Endothelial cell (in vitro differentiated cells): ENCODE measurements around the gene CREB3L1. TPM values are rescaled to one million over a fixed set of nuclear protein-coding genes. Genes with fewer than 3 reads are reported as not detected.

ENCODE experiments used
- DNase-seq: peaks from one replicate; pipeline ENCODE4 v3.0.0; 2021; ENCODE audit warnings: low spot score
- H3K27ac Mint-ChIP-seq: one replicate; pipeline ENCODE4 v1.8.0; 2021; ENCODE audit warnings: mixed read lengths, inconsistent platforms; ENCODE audit not compliant: unreplicated experiment
- H3K27me3 Mint-ChIP-seq: one replicate; pipeline ENCODE4 v1.8.0; 2021; ENCODE audit warnings: mild to moderate bottlenecking, moderate library complexity, mixed read lengths, inconsistent platforms; ENCODE audit not compliant: unreplicated experiment
- H3K36me3 Mint-ChIP-seq: one replicate; pipeline ENCODE4 v1.8.0; 2021; ENCODE audit warnings: mild to moderate bottlenecking, low read depth, mixed read lengths, inconsistent platforms; ENCODE audit not compliant: unreplicated experiment
- H3K4me1 Mint-ChIP-seq: one replicate; pipeline ENCODE4 v1.8.0; 2021; ENCODE audit warnings: mild to moderate bottlenecking, mixed read lengths, inconsistent platforms; ENCODE audit not compliant: unreplicated experiment
- H3K4me3 Mint-ChIP-seq: one replicate; pipeline ENCODE4 v1.8.0; 2021; ENCODE audit warnings: mild to moderate bottlenecking, mixed read lengths, inconsistent platforms; ENCODE audit not compliant: unreplicated experiment
- H3K9me3 Mint-ChIP-seq: one replicate; pipeline ENCODE4 v1.8.0; 2021; ENCODE audit warnings: mixed read lengths, inconsistent platforms; ENCODE audit not compliant: unreplicated experiment
- total RNA-seq: library from RNA; stranded (reverse); fragmentation: NEBNext Ultra II Directional; extraction: Animal tissue kit (Norgen Biotek cat#: 25700); gene quantifications from one replicate; pipeline ENCODE4 v1.2.1, GENCODE V29; 2021; ENCODE audit not compliant: unreplicated experiment
- TF ChIP-seq, protein P1 (sequence below): fragments of 200-600 bp; sonication (generic); IDR thresholded peaks from one replicate; pipeline ENCODE4 v1.5.0; 2021; ENCODE audit warnings: antibody characterized with exemption; ENCODE audit not compliant: unreplicated experiment

CREB3L1 gene
- total RNA-seq, 1 donor from 2014 or later: 21.6 TPM

DNA sequence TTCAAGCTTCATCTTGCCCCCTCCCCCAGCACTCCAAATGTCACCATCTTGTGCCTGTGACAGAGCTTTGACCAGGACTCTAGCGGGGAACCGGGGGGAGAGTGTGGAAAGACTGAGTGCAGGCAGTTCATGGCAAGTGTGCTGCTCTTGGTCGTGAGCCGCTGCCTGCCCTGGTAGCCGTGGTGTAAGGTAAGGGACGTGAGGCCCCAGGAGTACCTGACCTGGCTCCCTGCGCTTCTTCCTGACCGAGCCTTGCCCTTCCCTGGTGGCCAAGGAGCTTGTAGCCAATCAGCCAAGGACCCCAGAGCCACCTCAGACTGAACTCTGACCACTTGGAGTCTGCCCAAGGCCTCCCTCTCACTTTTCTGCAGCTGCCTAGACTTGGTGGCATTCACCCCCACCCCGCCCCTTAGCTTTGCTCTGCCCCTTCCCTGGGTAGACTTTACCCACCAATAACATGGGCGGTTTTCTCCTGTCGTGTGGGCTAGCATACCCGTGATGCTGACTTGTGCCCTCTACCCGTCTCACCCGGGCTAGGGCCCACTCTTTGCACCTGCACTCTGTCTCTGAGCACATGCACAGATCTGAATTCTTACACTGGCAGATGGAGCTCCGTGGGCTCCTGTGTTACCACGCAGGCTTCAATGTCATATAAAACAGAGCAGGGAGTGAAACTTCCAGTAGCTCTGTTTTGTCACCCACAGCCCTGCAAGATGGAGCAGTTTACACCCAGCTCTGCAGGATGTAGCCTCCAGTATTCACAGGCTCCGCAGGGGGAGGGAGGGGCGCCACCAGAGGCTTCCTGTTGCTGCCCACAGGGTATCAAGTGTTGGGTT, 71.3 kb downstream of the CREB3L1 start:
- TF ChIP-seq, protein P1, sequence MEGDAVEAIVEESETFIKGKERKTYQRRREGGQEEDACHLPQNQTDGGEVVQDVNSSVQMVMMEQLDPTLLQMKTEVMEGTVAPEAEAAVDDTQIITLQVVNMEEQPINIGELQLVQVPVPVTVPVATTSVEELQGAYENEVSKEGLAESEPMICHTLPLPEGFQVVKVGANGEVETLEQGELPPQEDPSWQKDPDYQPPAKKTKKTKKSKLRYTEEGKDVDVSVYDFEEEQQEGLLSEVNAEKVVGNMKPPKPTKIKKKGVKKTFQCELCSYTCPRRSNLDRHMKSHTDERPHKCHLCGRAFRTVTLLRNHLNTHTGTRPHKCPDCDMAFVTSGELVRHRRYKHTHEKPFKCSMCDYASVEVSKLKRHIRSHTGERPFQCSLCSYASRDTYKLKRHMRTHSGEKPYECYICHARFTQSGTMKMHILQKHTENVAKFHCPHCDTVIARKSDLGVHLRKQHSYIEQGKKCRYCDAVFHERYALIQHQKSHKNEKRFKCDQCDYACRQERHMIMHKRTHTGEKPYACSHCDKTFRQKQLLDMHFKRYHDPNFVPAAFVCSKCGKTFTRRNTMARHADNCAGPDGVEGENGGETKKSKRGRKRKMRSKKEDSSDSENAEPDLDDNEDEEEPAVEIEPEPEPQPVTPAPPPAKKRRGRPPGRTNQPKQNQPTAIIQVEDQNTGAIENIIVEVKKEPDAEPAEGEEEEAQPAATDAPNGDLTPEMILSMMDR: no peak
- Mint-ChIP-seq H3K9me3 (no peaks in the 10 kb centered on the region), H3K4me1 (peaks cover 56% of the 10 kb centered on the region), H3K27ac (peak overlapping the region; percentile 53), H3K36me3 (peaks cover 7% of the 10 kb centered on the region), H3K27me3 (peaks cover 22% of the 10 kb centered on the region), H3K4me3 (peak overlapping the region; percentile 91)
- DNase-seq: no peak

DNA sequence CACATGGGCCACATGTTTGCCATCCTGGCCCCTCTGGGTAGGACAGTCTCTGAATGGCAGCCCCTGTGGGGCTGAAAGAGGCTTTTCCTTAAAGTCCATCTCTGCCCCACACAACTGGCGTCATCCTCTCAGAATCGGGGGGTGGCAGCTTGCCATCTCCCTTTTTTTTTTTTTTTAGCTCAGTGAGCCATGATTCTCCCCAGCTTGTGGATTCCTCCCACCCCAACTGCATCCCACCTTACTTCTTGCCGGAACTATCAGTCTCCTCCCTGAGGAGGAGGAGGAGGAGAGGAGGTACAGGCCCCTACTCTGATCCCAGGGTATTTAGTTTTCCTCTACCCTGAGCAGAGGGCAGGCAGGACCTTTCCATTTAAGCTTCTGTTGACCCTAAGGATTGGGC, 73.2 kb downstream of the CREB3L1 start:
- Mint-ChIP-seq H3K9me3 (no peaks in the 10 kb centered on the region), H3K4me1 (peaks cover 38% of the 10 kb centered on the region), H3K27me3 (peaks cover 26% of the 10 kb centered on the region), H3K27ac (no peak overlapping the region), H3K36me3 (peaks cover 14% of the 10 kb centered on the region), H3K4me3 (no peak overlapping the region)
- DNase-seq: no peak
- TF ChIP-seq, protein P1: no peak

DNA sequence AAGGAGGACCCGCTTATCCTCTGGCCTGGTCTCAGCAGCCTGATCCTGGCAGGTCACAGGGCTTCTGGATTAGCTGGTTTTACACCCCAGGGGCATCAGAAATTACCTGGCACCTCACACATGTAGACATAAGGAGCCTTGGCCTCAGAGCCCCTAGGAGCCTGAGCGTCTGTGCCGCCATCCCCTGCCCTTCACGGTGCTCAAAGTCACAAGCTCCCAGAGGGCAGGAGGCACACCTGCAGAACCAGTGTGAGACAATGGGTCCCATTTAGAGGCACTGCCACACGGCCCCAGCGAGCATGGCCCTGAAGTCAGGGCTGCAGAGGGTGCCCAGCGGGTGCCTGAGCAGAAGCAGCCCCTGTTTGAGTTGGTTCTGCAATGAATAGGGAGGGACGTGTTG, 73.7 kb downstream of the CREB3L1 start:
- H3K36me3 Mint-ChIP-seq: peaks cover 14% of the 10 kb centered on the region
- no peak overlapping the region for H3K4me3 Mint-ChIP-seq
- H3K27me3 Mint-ChIP-seq: peaks cover 26% of the 10 kb centered on the region
- H3K9me3 Mint-ChIP-seq: no peaks in the 10 kb centered on the region
- peaks cover 36% of the 10 kb centered on the region for H3K4me1 Mint-ChIP-seq
- H3K27ac Mint-ChIP-seq: no peak overlapping the region
- no peak for DNase-seq
- TF ChIP-seq, protein P1: no peak

DNA sequence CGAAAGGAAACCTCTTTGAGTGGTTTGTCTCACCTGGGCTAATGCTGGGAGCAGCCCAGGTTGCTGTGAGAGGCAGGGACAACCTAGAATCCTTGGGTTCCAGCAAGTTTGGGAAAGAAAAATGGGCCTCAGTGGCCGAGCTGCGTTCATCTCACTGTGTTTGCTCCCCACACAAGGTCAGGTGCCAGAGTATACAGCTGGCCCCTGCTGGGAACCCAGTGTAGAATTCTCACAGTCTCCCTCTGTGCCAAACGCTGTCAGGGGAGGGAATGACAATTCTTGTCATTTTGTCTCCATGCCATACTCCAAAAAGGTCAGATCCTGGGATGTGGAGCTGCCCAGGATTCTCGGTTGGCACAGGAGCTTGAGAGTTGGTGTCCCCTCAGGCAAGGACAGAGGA, 74.1 kb downstream of the CREB3L1 start:
- TF ChIP-seq, protein P1: no peak
- H3K36me3 Mint-ChIP-seq: peaks cover 11% of the 10 kb centered on the region
- DNase-seq: no peak
- no peak overlapping the region for H3K27ac Mint-ChIP-seq
- H3K4me3 Mint-ChIP-seq: no peak overlapping the region
- no peaks in the 10 kb centered on the region for H3K9me3 Mint-ChIP-seq
- peaks cover 21% of the 10 kb centered on the region for H3K27me3 Mint-ChIP-seq
- peaks cover 32% of the 10 kb centered on the region for H3K4me1 Mint-ChIP-seq

DNA sequence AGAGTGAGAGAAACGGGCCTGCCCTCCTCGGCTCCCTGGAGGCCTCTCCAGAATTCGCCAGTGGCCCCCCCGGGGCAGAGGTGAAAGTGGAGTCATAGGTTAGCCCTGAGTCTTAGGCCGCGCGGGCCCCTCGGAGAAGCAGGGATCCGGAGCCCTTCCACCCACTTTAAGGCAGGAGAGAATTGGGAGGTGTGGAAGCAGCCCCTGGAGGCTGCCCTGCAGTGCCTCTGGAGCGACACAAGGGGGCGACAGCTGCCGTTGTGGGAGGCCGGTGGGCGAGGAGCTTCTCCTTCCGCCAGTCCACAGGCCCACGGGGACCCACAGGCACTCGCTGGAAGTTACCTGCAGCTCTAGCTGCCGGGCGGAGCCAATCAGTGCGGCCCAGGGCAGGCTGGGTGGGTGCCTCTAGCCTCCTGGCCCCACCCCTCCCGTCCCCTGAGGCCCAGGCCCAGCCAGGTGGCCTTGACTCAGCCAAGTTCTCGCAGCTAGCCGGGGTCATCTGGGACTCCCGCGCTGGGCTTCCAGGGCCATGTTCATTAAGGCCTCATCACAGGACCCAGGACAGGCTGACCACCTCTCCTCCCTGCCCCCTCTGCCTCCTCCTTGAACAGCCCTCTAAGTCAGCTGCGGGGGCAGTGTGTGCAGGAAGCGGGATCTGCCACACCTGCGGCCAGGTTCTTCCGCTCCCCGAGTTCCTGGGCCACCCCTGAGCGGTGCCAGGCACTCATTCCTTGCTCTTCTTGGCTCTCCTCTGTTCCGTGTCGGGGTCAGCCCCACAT, 74.8 kb downstream of the CREB3L1 start:
- Mint-ChIP-seq H3K9me3 (no peaks in the 10 kb centered on the region), H3K36me3 (peaks cover 7% of the 10 kb centered on the region), H3K4me3 (no peak overlapping the region), H3K27me3 (peaks cover 17% of the 10 kb centered on the region), H3K27ac (no peak overlapping the region), H3K4me1 (peaks cover 31% of the 10 kb centered on the region)
- DNase-seq: peak; percentile 80
- TF ChIP-seq, protein P1: peak; percentile 91
